C4-2B (cell line): Measurements from ENCODE around the gene CCHCR1.

Source experiments
- H3K27ac ChIP-seq: fragments of 450-650 bp; 2 replicates; pipeline ENCODE4 v1.5.1; 2017
- ZFX ChIP-seq: fragments of 450-650 bp; IDR thresholded peaks from 2 replicates; pipeline ENCODE4 v1.6.1; 2017
- TF ChIP-seq, protein P1 (sequence below): fragments of 450-650 bp; conservative IDR thresholded peaks from 2 replicates; pipeline ENCODE4 v1.5.1; 2017; ENCODE audit warnings: mild to moderate bottlenecking

The CCHCR1 gene

DNA sequence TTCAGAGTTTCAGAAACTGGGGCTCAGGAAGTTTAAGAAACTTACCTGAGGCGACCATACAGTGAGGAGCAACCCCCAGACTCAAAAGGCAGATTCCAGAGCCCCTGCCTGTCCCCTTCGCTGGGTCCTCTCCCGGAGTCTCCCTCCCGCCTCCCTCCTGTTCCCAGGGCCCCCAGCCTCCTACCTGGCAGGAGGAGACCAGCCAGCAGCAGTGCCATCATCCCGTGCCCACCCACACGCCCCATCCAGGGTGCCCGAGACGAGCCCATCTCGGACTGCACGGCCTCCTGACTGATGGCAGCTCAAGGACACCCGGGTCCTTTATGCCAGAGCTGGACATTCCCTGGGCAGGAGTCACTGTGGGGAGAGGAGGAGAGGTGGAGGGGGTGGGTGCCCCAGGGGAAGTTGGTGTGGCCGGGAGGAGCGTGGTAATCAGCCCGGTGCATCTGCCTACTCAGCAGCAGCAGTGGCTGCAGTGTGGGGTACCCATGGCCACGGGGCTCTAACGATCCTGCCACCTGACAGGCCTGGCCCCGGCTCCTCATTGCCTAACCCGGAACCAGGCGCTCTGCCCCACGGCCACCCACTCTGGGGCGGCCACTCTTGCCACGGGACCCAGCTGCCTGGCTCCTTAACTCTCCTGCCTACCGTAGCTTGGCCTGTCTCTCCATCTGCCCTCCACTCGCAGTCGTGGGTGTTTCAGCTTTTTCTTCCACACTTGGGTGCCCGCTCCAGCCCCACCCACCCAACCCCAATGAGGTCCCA, 37.3 kb downstream of the CCHCR1 start, which contains the start of gene CDSN:
CDSN (minus strand) TSS at position 296 of the 765 bp plus-strand sequence; CDS start at position 269, 27 bp downstream.
- no peak within 1 kb of the TSS for H3K27ac ChIP-seq
- TF ChIP-seq, protein P1, sequence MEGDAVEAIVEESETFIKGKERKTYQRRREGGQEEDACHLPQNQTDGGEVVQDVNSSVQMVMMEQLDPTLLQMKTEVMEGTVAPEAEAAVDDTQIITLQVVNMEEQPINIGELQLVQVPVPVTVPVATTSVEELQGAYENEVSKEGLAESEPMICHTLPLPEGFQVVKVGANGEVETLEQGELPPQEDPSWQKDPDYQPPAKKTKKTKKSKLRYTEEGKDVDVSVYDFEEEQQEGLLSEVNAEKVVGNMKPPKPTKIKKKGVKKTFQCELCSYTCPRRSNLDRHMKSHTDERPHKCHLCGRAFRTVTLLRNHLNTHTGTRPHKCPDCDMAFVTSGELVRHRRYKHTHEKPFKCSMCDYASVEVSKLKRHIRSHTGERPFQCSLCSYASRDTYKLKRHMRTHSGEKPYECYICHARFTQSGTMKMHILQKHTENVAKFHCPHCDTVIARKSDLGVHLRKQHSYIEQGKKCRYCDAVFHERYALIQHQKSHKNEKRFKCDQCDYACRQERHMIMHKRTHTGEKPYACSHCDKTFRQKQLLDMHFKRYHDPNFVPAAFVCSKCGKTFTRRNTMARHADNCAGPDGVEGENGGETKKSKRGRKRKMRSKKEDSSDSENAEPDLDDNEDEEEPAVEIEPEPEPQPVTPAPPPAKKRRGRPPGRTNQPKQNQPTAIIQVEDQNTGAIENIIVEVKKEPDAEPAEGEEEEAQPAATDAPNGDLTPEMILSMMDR: no peak
- TF ChIP-seq ZFX: no peak

- H3K27ac ChIP-seq: no peak overlapping the region
- TF ChIP-seq, protein P1: no peak
- TF ChIP-seq ZFX: no peak
Measured at GRCh38 chr6:31118178-31118577, 39.4 kb downstream of the CCHCR1 start.

DNA sequence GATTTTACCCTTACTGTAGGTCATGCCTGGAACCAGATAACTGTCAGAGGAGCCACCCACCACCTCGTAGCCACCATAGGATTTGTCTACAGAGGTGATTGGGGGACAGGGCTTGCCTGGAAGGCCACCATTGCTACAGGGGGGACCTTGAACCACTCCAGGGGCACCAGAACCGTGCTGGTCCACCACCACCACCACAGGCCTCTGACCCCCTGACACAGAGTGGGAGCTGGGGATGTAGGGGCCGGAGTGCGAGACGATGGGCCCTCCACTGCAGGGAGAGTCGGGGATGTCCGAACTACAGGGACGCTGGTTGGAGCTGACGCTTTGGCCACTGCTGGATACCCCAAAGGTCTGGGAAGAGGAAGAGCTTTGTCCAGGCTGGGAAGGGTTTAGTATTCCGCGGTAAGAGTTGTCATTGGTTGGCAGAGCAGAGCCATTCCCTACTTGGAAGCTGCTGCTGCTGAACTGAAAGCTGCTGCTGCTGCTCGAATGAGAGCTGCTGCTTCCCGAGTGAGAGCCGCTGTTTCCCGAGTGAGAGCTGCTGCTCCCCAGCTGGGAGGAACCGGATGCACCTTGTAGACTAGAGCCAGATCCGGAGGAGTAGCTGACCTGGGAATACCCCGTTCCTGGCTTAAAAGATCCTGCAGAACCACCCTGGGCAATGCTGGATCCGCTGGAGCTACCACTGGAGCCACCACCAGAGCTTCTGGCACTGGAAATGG, 40.8 kb downstream of the CCHCR1 start:
- TF ChIP-seq, protein P1: no peak
- no peak for TF ChIP-seq ZFX

GRCh38 chr6:31115941-31116560, 41.6 kb downstream of the CCHCR1 start:
- no peak overlapping the region for H3K27ac ChIP-seq
- no peak for TF ChIP-seq ZFX
- TF ChIP-seq, protein P1: no peak

More for the DNA sequence above, 40.8 kb downstream of the CCHCR1 start:
- no peak overlapping the region for H3K27ac ChIP-seq

- no peak for TF ChIP-seq ZFX
- TF ChIP-seq, protein P1: no peak
- peak overlapping the region; percentile 15; the same call in 1 of the 2 replicates for H3K27ac ChIP-seq
Measured at GRCh38 chr6:31114970-31115849, 42.4 kb downstream of the CCHCR1 start.

DNA sequence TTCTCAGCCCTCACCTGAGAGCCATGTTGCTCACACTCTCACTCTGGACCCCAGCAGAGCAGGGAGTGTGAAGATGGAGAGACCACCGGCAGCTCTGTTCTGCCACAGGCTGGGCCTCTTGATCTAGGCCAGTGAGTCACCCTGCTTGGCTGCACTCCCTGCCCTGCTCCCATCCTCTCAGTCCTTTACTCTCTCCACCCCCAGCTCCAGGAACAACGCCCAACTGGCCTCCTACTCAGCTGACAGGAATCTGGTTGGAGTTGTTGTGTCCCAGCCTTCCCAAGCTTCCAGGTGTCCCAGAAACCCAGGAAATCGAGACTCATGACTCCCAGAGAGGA, 43.1 kb downstream of the CCHCR1 start, which contains the start of gene PSORS1C1:
PSORS1C1 (plus strand) TSS at position 260 of the 338 bp plus-strand sequence. CDS start 14,833 bp downstream, outside the sequence.
- H3K27ac ChIP-seq: peak within 1 kb of the TSS; percentile 15
- no peak for TF ChIP-seq ZFX
- TF ChIP-seq, protein P1: no peak
